Muscle of back (tissue), 11 donors: ENCODE measurements around the gene LARP4B. TPM values are rescaled to one million over a fixed set of nuclear protein-coding genes. Genes with fewer than 3 reads are reported as not detected.

Source experiments
- DNase-seq, 3 donors: peaks; one replicate each; pipeline versions ENCODE4 v3.0.0 to v3.0.0-alpha.2; 2013
- polyA plus RNA-seq, 10 donors: library from polyadenylated mRNA; unstranded; fragments of 120-200 nt; gene quantifications; one replicate each; pipeline ENCODE4 v1.2.1, GENCODE V29; 2013; ENCODE audit not compliant: insufficient read length in 10 of 10

The LARP4B gene
- polyA plus RNA-seq, 10 donors: 47.9 to 81.4 (median 59.1) TPM

DNA sequence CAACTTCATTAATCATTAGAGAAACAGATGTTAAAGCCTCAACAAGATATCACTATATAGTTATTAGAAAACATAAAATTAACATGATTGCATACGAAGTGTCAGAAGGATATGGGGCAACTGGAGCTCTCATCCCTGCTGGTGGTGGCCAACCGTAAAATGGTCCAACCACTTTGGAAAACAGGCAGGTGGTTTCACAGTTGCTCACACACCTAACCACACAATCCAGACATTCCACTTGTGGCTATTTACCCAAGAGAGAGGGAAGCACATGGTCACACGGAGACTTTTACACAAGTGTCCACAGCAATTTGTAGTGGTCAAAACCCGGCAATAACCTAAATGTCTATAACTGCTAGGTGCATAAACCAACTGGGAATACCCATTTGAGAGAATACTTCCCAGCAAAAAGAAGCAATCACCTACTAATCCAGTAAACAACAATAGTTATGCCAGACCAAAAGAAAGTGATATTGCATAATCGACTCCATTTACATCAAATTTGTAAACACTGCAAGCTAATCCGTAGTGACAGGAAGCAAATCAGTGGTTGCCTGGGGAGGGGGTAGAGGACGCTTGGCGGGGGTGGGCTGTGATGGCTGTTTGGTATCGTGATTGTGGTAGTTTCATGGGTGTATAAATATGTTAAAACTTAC, 91.8 kb downstream of the LARP4B start:
- no peak for DNase-seq

DNA sequence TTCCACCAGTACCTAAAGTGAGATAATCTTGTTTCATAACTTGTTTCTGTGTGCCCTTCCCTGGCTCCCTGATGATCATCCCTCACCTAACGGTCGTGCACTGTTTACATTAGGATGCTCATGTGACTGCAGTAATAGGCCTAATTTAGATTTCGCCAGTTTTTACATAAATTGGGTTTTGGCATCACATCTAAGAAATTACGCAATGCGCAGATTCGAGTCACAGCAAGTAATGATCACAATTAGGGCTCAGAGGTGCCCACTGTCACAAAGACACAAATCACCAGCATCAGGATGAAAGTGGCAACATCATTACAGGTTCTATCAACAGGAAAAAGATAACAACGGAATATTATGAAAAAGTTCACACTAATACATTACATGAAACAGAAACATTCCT, 94.7 kb downstream of the LARP4B start:
- no peak for DNase-seq

- no peak for DNase-seq
Measured at GRCh38 chr10:834493-834892, 97.0 kb downstream of the LARP4B start.

GRCh38 chr10:829241-829640, 102.3 kb downstream of the LARP4B start:
- DNase-seq: no peak

GRCh38 chr10:828191-828590, 103.3 kb downstream of the LARP4B start:
- no peak for DNase-seq

- no peak for DNase-seq
Measured at GRCh38 chr10:824946-825345, 106.6 kb downstream of the LARP4B start.

DNA sequence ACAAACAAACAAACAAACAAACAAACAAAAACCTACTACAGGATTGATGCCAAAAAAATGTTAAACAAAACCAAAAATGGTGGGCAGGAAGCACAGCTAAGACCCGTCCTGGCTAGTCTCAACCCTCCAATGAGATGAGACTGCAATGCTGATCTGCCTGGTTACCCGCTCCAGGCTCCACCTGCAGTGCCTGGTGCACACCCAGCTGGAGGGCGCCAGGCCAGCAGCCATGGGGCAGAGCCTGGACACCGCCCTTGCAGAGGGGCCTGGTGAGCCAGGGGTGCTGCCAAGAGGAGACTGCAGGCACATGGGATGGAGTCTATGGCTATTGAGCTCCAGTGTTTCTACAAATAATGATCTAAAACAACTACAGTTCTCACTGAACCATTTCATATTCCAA, 107.0 kb downstream of the LARP4B start:
- no peak for DNase-seq

GRCh38 chr10:822661-823367, 108.7 kb downstream of the LARP4B start:
- no peak for DNase-seq

DNA sequence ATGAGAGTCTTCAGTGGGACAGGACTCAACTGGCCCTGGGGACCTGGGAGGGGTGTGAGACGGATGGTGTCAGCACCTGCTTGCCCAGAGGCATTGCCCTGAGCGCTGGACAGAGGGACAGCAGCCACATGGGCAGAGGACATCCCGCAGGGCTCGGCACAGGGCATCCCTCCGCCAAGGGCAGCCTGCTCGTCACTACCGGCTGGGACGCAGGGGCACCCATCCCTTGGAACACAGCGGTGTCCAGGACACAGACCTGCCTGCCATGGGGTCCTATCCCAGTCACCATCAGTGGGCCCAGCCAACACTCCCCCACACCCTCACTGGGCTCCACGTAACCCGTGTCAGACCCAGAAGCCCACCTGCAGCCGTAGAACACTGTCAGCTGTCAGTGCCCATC, 109.3 kb downstream of the LARP4B start:
- no peak for DNase-seq

- no peak for DNase-seq
Measured at GRCh38 chr10:821322-821721, 110.2 kb downstream of the LARP4B start.

DNA sequence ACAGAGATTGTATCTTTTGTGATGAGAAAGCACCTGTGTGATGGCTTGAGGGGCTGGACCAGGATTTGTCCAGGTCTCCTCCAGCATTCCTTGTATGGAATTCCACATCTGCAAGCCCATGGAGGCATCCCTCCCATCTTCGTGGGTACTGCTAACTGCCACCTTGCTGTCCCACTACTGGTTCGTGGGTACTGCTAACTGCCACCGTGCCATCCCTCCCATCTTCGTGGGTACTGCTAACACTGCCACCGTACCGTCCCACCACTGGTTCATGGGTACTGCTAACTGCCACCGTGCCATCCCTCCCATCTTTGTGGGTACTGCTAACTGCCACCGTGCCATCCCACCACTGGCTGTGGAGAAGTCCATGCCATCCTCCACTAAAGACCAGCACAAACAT, 111.7 kb downstream of the LARP4B start:
- no peak for DNase-seq

DNA sequence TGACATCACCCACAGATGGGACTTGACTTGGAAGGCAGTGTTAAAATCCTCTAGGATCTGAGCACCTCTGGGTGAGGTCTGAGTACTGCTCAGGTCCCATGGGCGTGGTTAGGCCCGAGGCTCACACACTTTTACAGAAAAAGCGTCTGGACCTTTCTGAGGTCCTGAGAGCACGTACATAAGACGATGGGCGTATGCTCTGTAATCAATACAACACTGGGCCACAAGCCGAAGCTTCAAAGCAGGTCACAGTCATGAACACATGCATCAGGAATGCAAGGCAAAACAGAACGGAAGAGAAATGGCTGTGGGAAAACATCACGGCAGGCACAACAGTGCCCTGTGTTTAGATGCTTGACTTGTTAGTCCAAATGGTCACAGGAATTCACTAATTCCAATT, 112.2 kb downstream of the LARP4B start:
- peak; percentile 13 to 37 (median 15) for DNase-seq

- DNase-seq: no peak
Measured at GRCh38 chr10:818526-819220, 112.8 kb downstream of the LARP4B start.

DNA sequence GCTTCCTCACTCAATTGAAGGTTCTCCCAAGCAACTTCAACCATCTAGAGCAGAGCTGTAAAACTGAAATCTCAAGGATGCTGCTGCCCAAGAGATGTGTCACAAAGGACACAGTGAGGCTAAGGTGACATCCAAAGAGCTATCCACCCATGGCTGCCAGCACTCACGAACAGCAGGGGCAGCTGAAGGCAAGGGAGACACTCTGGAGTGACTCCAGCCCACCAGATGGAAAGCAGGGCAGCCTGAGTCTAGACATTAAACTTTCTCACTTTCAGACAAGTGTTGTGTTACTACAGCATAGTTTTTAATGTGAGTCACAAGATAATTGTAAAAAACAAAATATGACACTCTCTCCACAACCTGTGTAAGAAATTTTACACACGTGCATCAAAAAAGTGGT, 113.5 kb downstream of the LARP4B start:
- DNase-seq: no peak

DNA sequence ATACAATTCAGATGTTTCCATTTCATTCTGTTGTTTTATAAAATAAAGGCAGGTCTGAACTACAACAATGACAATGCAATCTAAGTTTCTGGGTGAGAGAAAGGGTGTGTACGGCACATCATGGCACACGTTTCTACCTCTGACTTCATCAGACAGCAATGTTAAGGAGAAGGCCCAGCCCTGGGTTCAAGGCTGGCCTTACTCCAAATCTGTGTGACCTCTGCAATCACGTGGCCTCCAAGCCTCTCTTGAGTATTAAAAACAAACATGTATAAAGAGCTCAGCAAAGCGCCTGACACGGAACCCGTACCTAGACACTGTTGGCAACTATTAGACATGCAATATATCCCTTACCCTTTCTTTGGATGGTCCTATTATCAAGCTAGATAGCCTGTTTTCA, 114.1 kb downstream of the LARP4B start:
- no peak for DNase-seq

- DNase-seq: no peak
Measured at GRCh38 chr10:816958-817357, 114.5 kb downstream of the LARP4B start.

- no peak for DNase-seq
Measured at GRCh38 chr10:816091-816477, 115.4 kb downstream of the LARP4B start.

GRCh38 chr10:815338-816090, 116.0 kb downstream of the LARP4B start:
- no peak for DNase-seq

- no peak for DNase-seq
Measured at GRCh38 chr10:814536-815302, 116.8 kb downstream of the LARP4B start.

DNA sequence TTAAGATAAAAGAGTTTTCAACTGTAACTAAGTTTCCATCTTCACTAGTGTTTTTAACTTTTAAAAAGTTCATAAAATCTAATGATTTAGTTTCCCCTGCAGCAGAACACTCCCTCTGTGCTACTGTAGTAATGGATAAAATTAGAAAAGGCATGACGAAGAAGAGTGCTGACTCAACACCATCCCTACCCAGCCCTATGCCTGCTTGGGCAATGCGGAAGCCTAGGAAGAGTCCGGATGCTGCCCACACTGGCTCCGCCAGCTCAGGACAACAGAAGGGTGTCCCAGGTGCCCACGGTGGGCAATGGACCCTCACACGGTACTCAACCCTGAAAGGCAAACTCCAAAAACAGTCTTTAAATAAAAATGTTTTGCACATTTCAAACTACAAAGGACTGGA, 118.2 kb downstream of the LARP4B start:
- no peak for DNase-seq

GRCh38 chr10:812787-813186, 118.7 kb downstream of the LARP4B start:
- DNase-seq: no peak
